ENCODE results near the gene LGALS4. TPM values are rescaled to one million over a fixed set of nuclear protein-coding genes. Genes with fewer than 3 reads are reported as not detected.

The LGALS4 gene
- total and polyA plus RNA-seq, 9 of the 15 experiments (the other 6 are each of a cell fraction or from before 2014, with no cell fraction given): 0.08 to 1.1 (median 0.30) TPM; not detected in 3

GRCh38 chr19:38774181-38774950 lies 38.4 kb downstream of the LGALS4 start (continued):
- TF ChIP-seq, protein P1, sequence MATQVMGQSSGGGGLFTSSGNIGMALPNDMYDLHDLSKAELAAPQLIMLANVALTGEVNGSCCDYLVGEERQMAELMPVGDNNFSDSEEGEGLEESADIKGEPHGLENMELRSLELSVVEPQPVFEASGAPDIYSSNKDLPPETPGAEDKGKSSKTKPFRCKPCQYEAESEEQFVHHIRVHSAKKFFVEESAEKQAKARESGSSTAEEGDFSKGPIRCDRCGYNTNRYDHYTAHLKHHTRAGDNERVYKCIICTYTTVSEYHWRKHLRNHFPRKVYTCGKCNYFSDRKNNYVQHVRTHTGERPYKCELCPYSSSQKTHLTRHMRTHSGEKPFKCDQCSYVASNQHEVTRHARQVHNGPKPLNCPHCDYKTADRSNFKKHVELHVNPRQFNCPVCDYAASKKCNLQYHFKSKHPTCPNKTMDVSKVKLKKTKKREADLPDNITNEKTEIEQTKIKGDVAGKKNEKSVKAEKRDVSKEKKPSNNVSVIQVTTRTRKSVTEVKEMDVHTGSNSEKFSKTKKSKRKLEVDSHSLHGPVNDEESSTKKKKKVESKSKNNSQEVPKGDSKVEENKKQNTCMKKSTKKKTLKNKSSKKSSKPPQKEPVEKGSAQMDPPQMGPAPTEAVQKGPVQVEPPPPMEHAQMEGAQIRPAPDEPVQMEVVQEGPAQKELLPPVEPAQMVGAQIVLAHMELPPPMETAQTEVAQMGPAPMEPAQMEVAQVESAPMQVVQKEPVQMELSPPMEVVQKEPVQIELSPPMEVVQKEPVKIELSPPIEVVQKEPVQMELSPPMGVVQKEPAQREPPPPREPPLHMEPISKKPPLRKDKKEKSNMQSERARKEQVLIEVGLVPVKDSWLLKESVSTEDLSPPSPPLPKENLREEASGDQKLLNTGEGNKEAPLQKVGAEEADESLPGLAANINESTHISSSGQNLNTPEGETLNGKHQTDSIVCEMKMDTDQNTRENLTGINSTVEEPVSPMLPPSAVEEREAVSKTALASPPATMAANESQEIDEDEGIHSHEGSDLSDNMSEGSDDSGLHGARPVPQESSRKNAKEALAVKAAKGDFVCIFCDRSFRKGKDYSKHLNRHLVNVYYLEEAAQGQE (IDR thresholded peaks at IDR 0.05; ENCODE audit: borderline replicate concordance): no peak
- TF ChIP-seq, protein P1 (CRISPR knock-in tag; IDR thresholded peaks at IDR 0.05; ENCODE audit: low read depth): no peak
- TF ChIP-seq ATF7 (IDR thresholded peaks at IDR 0.05) (no peak), ZNF717 (CRISPR knock-in tag; IDR thresholded peaks at IDR 0.05) (no peak), PCBP2 (IDR thresholded peaks at IDR 0.05; ENCODE audit: low read depth, low read length, poor library complexity, severe bottlenecking) (no peak), ZNF41 (CRISPR knock-in tag; conservative IDR thresholded peaks at IDR 0.05) (no peak), CBX8 (IDR thresholded peaks at IDR 0.05; ENCODE audit: borderline replicate concordance, extremely low read depth, low read depth, low read length, poor library complexity, severe bottlenecking) (no peak), FOXK1 (CRISPR knock-in tag; IDR thresholded peaks at IDR 0.05; ENCODE audit: borderline replicate concordance) (no peak), ETV1 (tag; conservative IDR thresholded peaks at IDR 0.05; ENCODE audit: low read depth) (no peak), TCF15 (CRISPR knock-in tag; IDR thresholded peaks at IDR 0.05) (no peak), HDAC8 (tag; IDR thresholded peaks at IDR 0.05) (no peak), NUFIP1 (IDR thresholded peaks at IDR 0.05; ENCODE audit: partially characterized antibody) (no peak), RBM22 (IDR thresholded peaks at IDR 0.05; ENCODE audit: low read depth, low read length, poor library complexity, severe bottlenecking) (no peak), SOX6 (IDR thresholded peaks at IDR 0.05) (no peak), PHF8 (IDR thresholded peaks at IDR 0.05; ENCODE audit: borderline replicate concordance, low read length) (no peak)
